Measurements from ENCODE around the gene ZC3HAV1.

DNA sequence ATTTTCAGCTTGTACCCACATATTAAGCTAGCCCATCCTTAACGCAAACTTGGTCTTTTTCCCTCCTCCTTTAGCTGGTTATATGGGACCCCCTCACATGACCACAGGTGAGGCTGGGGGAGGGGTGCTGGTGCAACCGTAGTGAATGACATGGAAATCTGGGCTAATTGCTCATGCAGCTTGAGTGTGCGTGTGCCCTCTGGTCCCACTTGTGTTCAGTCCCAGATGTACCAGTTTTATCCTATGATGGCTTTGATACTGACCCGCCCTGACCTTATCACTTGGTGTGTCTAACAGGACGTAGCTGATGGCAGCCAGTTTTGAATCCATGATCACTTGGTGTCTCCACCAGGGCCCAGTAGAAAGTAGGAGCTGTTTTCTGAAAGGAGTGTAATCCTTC lies 5.1 kb upstream of the ZC3HAV1 start:
- TF ChIP-seq POLR2A (IDR thresholded peaks at IDR 0.05), result no peak
- TF ChIP-seq, protein P1, sequence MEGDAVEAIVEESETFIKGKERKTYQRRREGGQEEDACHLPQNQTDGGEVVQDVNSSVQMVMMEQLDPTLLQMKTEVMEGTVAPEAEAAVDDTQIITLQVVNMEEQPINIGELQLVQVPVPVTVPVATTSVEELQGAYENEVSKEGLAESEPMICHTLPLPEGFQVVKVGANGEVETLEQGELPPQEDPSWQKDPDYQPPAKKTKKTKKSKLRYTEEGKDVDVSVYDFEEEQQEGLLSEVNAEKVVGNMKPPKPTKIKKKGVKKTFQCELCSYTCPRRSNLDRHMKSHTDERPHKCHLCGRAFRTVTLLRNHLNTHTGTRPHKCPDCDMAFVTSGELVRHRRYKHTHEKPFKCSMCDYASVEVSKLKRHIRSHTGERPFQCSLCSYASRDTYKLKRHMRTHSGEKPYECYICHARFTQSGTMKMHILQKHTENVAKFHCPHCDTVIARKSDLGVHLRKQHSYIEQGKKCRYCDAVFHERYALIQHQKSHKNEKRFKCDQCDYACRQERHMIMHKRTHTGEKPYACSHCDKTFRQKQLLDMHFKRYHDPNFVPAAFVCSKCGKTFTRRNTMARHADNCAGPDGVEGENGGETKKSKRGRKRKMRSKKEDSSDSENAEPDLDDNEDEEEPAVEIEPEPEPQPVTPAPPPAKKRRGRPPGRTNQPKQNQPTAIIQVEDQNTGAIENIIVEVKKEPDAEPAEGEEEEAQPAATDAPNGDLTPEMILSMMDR (IDR thresholded peaks at IDR 0.05), result no peak
